H9 (cell line): ENCODE measurements around the gene ASCC1. TPM values are rescaled to one million over a fixed set of nuclear protein-coding genes. Genes with fewer than 3 reads are reported as not detected.
"Not testable (repeated sequence)": the region's sequence is repeated elsewhere in the genome, so short reads cannot be mapped to it uniquely, and the experiment has no call there.

Source experiments
- DNase-seq: peaks from one replicate; pipeline ENCODE4 v3.0.0-alpha.2; 2017
- H2AFZ ChIP-seq: one replicate; pipeline ENCODE4 v1.6.1; 2013; ENCODE audit warnings: mild to moderate bottlenecking, low read length, control low read depth, moderate library complexity
- H2AK5ac ChIP-seq: 2 replicates; pipeline ENCODE4 v1.6.1; 2013; ENCODE audit warnings: low read length, control low read depth, mixed read lengths; ENCODE audit not compliant: insufficient read length
- H2BK120ac ChIP-seq: one replicate; pipeline ENCODE4 v1.6.1; 2013; ENCODE audit warnings: low read depth, mild to moderate bottlenecking, low read length, control low read depth, inconsistent platforms; ENCODE audit not compliant: poor library complexity, severe bottlenecking
- H2BK12ac ChIP-seq: 2 replicates; pipeline ENCODE4 v1.6.1; 2013; ENCODE audit warnings: low read length, control low read depth, mixed read lengths, low read depth; ENCODE audit not compliant: insufficient read length
- H2BK15ac ChIP-seq: 2 replicates; pipeline ENCODE4 v1.6.1; 2013; ENCODE audit warnings: low read depth, low read length, control low read depth
- H2BK20ac ChIP-seq: one replicate; pipeline ENCODE4 v1.6.1; 2013; ENCODE audit warnings: low read depth, mild to moderate bottlenecking, low read length, control low read depth, inconsistent platforms; ENCODE audit not compliant: poor library complexity, severe bottlenecking
- H2BK5ac ChIP-seq: 2 replicates; pipeline ENCODE4 v1.6.1; 2013; ENCODE audit warnings: low read length, control low read depth, mixed read lengths; ENCODE audit not compliant: insufficient read length
- H3K14ac ChIP-seq: 2 replicates; pipeline ENCODE4 v1.6.1; 2013; ENCODE audit warnings: low read length, control low read depth; ENCODE audit not compliant: insufficient read depth
- H3K18ac ChIP-seq: 2 replicates; pipeline ENCODE4 v1.6.1; 2013; ENCODE audit warnings: low read depth, mild to moderate bottlenecking, mixed read lengths, low read length, control low read depth; ENCODE audit not compliant: insufficient read length
- H3K23ac ChIP-seq: 2 replicates; pipeline ENCODE4 v1.6.1; 2013; ENCODE audit warnings: low read length, control low read depth, mixed read lengths, low read depth; ENCODE audit not compliant: insufficient read length
- H3K23me2 ChIP-seq: 2 replicates; pipeline ENCODE4 v1.6.1; 2013; ENCODE audit warnings: low read depth, mild to moderate bottlenecking, mixed read lengths, low read length, control low read depth; ENCODE audit not compliant: insufficient read length, poor library complexity, severe bottlenecking
- H3K27ac ChIP-seq: 2 replicates; pipeline ENCODE4 v1.5.1; 2013; ENCODE audit warnings: low read length, control low read depth, mixed read lengths, low read depth; ENCODE audit not compliant: insufficient read length
- H3K27me3 ChIP-seq: 2 replicates; pipeline ENCODE4 v1.6.1; 2013; ENCODE audit warnings: low read length, control low read depth, inconsistent platforms; ENCODE audit not compliant: insufficient read depth
- H3K4ac ChIP-seq: 2 replicates; pipeline ENCODE4 v1.6.1; 2013; ENCODE audit warnings: low read depth, mild to moderate bottlenecking, control low read depth, inconsistent platforms, low read length, moderate library complexity
- H3K4me1 ChIP-seq: 2 replicates; pipeline ENCODE4 v1.6.1; 2013; ENCODE audit warnings: low read length, control low read depth, inconsistent platforms; ENCODE audit not compliant: insufficient read depth
- H3K4me2 ChIP-seq: 2 replicates; pipeline ENCODE4 v1.6.1; 2013; ENCODE audit warnings: low read length, control low read depth, mixed read lengths; ENCODE audit not compliant: insufficient read length, insufficient read depth
- H3K56ac ChIP-seq: 2 replicates; pipeline ENCODE4 v1.6.1; 2013; ENCODE audit warnings: low read depth, mild to moderate bottlenecking, mixed read lengths, low read length, control low read depth; ENCODE audit not compliant: insufficient read length
- H3K79me1 ChIP-seq: 2 replicates; pipeline ENCODE4 v1.6.1; 2013; ENCODE audit warnings: low read depth, mild to moderate bottlenecking, moderate library complexity, low read length, control low read depth, inconsistent platforms; ENCODE audit not compliant: insufficient read depth, poor library complexity, severe bottlenecking
- H3K79me2 ChIP-seq: 2 replicates; pipeline ENCODE4 v1.6.1; 2013; ENCODE audit warnings: low read length, control low read depth, inconsistent platforms; ENCODE audit not compliant: insufficient read depth
- H3K9ac ChIP-seq: 2 replicates; pipeline ENCODE4 v1.6.1; 2013; ENCODE audit warnings: low read length, control low read depth, mixed read lengths; ENCODE audit not compliant: insufficient read length; ENCODE audit errors: extremely low read depth
- H3K9me3 ChIP-seq: one replicate; pipeline ENCODE4 v1.6.1; 2013; ENCODE audit warnings: low read depth, low read length, inconsistent platforms; ENCODE audit not compliant: control insufficient read depth
- H3T11ph ChIP-seq: one replicate; pipeline ENCODE4 v1.6.1; 2013; ENCODE audit warnings: mild to moderate bottlenecking, low read length, control low read depth, inconsistent platforms
- H4K20me1 ChIP-seq: one replicate; pipeline ENCODE4 v1.6.1; 2013; ENCODE audit not compliant: control insufficient read depth, insufficient read length, insufficient read depth
- H4K5ac ChIP-seq: 2 replicates; pipeline ENCODE4 v1.6.1; 2013; ENCODE audit warnings: low read depth, mild to moderate bottlenecking, mixed read lengths, low read length, control low read depth; ENCODE audit not compliant: insufficient read length
- H4K8ac ChIP-seq: replicated peaks from 2 replicates; pipeline ENCODE4 v1.6.1; 2013; ENCODE audit warnings: low read length, control low read depth, mixed read lengths, low read depth; ENCODE audit not compliant: insufficient read length
- H4K91ac ChIP-seq: 2 replicates; pipeline ENCODE4 v1.6.1; 2013; ENCODE audit warnings: low read depth, mild to moderate bottlenecking, moderate library complexity, mixed read lengths, low read length, control low read depth; ENCODE audit not compliant: insufficient read length
- H3K27ac Mint-ChIP-seq, 3 experiments: 2 replicates in 2 of 3; 3 replicates in 1 of 3; pipeline ENCODE4 v1.8.0; 2020 to 2021; ENCODE audit warnings: mixed read lengths in 3 of 3, mild to moderate bottlenecking in 1 of 3, moderate library complexity in 1 of 3
- H3K27me3 Mint-ChIP-seq: 2 replicates; pipeline ENCODE4 v1.8.0; 2021; ENCODE audit warnings: low read depth, mild to moderate bottlenecking, moderate library complexity, mixed read lengths
- H3K36me3 Mint-ChIP-seq, 3 experiments: 2 replicates in 2 of 3; 3 replicates in 1 of 3; pipeline ENCODE4 v1.8.0; 2020 to 2021; ENCODE audit warnings: low read depth in 3 of 3, mixed read lengths in 3 of 3; ENCODE audit not compliant: insufficient read depth in 1 of 3
- H3K4me1 Mint-ChIP-seq, 2 experiments: 2 replicates each; pipeline ENCODE4 v1.8.0; 2020; ENCODE audit warnings: mixed read lengths in 2 of 2
- H3K4me3 Mint-ChIP-seq, 2 experiments: 2 replicates in 1 of 2; 3 replicates in 1 of 2; pipeline ENCODE4 v1.8.0; 2020 to 2021; ENCODE audit warnings: mild to moderate bottlenecking in 2 of 2, mixed read lengths in 2 of 2, moderate library complexity in 1 of 2
- H3K9me3 Mint-ChIP-seq, 2 experiments: 2 replicates in 1 of 2; 3 replicates in 1 of 2; pipeline ENCODE4 v1.8.0; 2020; ENCODE audit warnings: mild to moderate bottlenecking in 2 of 2, mixed read lengths in 2 of 2, moderate library complexity in 1 of 2
- CTCF ChIP-seq: fragments of 200-600 bp; sonication (generic); conservative IDR thresholded peaks from 3 replicates; pipeline ENCODE4 v1.8.0; 2021; ENCODE audit warnings: antibody characterized with exemption, mild to moderate bottlenecking
- WGBS: extraction: QIAGEN DNeasy Blood & Tissue Kit; methylation state at CpG from one replicate; pipeline ENCODE4 v1.1.7; 2013; ENCODE audit warnings: missing lambda C conversion rate, low lambda C conversion rate, mixed read lengths; ENCODE audit not compliant: insufficient read length; ENCODE audit errors: extremely low coverage; 5-methylcytosine and 5-hydroxymethylcytosine counted together
- total RNA-seq: library from RNA; stranded (reverse); gene quantifications from 2 replicates; pipeline ENCODE4 v1.2.1, GENCODE V29; 2021

The ASCC1 gene
- total RNA-seq, 1 experiment from 2014 or later, result 41.2 TPM

GRCh38 chr10:72108830-72109635 lies 107.0 kb downstream of the ASCC1 start:
- peaks cover 0 to 4% of the 10 kb centered on the region in 2 experiments; a peak in 1 of 4 replicates for H3K4me1 Mint-ChIP-seq
- H3K36me3 Mint-ChIP-seq, result peaks cover 0 to 5% (median 0%) of the 10 kb centered on the region in 3 experiments; a peak in 2 of 7 replicates
- no peak overlapping the region for H3K4me3 Mint-ChIP-seq
- no peak overlapping the region for H3K23ac ChIP-seq
- no CpG with 5 or more reads among the region's 1 CpG for WGBS
- H2BK5ac ChIP-seq, result no peak overlapping the region
- H3K9me3 ChIP-seq, result no peaks in the 10 kb centered on the region
- TF ChIP-seq CTCF, result no peak
- no peak for DNase-seq
- no peak overlapping the region for H3K9ac ChIP-seq
- H4K20me1 ChIP-seq, result no peaks in the 10 kb centered on the region
- no peak overlapping the region for H3T11ph ChIP-seq
- no peak overlapping the region for H2BK120ac ChIP-seq
- H3K23me2 ChIP-seq, result no peaks in the 10 kb centered on the region
- H3K56ac ChIP-seq, result no peak overlapping the region
- no peaks in the 10 kb centered on the region for H3K79me1 ChIP-seq
- H3K14ac ChIP-seq, result no peak overlapping the region
- no peak overlapping the region for H2BK15ac ChIP-seq
- no peak overlapping the region for H2AK5ac ChIP-seq
- no peaks in the 10 kb centered on the region for H3K9me3 Mint-ChIP-seq
- no peaks in the 10 kb centered on the region for H3K27me3 Mint-ChIP-seq
- no peak overlapping the region for H2BK20ac ChIP-seq
- H4K91ac ChIP-seq, result no peak overlapping the region
- no peak overlapping the region for H2AFZ ChIP-seq
- H3K27ac ChIP-seq, result no peak overlapping the region
- H3K4me1 ChIP-seq, result no peaks in the 10 kb centered on the region
- H3K4me2 ChIP-seq, result no peak overlapping the region
- no peak overlapping the region for H2BK12ac ChIP-seq
- no peak overlapping the region for H3K4ac ChIP-seq
- H3K18ac ChIP-seq, result no peak overlapping the region
- no peak overlapping the region for H3K27ac Mint-ChIP-seq
- H4K5ac ChIP-seq, result no peak overlapping the region
- peak overlapping the region; percentile 24 for H4K8ac ChIP-seq
- no peaks in the 10 kb centered on the region for H3K27me3 ChIP-seq
- no peaks in the 10 kb centered on the region for H3K79me2 ChIP-seq

- not testable (repeated sequence) for H2BK20ac ChIP-seq, H2AFZ ChIP-seq, H3K79me2 ChIP-seq, H3K9me3 ChIP-seq, H3K56ac ChIP-seq, H3K27ac ChIP-seq, H3K27me3 ChIP-seq, H3K23ac ChIP-seq, H3K4me3 Mint-ChIP-seq, H3K9ac ChIP-seq, H3K9me3 Mint-ChIP-seq, H3T11ph ChIP-seq, H3K4me1 Mint-ChIP-seq, H4K5ac ChIP-seq, H3K36me3 Mint-ChIP-seq, H3K27me3 Mint-ChIP-seq, DNase-seq, H3K23me2 ChIP-seq, H3K4ac ChIP-seq, H2AK5ac ChIP-seq, H2BK5ac ChIP-seq, H4K8ac ChIP-seq, H4K20me1 ChIP-seq, H2BK12ac ChIP-seq, H4K91ac ChIP-seq, H3K18ac ChIP-seq, H3K4me2 ChIP-seq, H3K14ac ChIP-seq, H2BK15ac ChIP-seq, H3K27ac Mint-ChIP-seq, H3K79me1 ChIP-seq, H2BK120ac ChIP-seq, H3K4me1 ChIP-seq
- no CpG with 5 or more reads among the region's 3 CpGs for WGBS
These were observed 108.1 kb downstream of the ASCC1 start for GRCh38 chr10:72108004-72108370.
